ENCODE results near the gene PON2.
A peak's percentile ranks its signal among the peaks of the same experiment; 100 is the strongest.
"Not testable (repeated sequence)": the region's sequence is repeated elsewhere in the genome, so short reads cannot be mapped to it uniquely, and the experiment has no call there.

PON2 gene

GRCh38 chr7:95434557-95435421 lies at the start of gene PON2:
Gene PON2 (minus strand): TSS chr7:95435028. CDS start chr7:95434951, 77 bp downstream.
- peak in 1 of 2 donors; percentile 6 for DNase-seq (ENCODE audit: low read depth in 2 of 2)

GRCh38 chr7:95482424-95482823 lies 47.6 kb upstream of the PON2 start:
- no peak for DNase-seq (ENCODE audit: low read depth in 2 of 2)

GRCh38 chr7:95481271-95482165 lies 46.7 kb upstream of the PON2 start:
- no peak for DNase-seq (ENCODE audit: low read depth in 2 of 2)

DNA sequence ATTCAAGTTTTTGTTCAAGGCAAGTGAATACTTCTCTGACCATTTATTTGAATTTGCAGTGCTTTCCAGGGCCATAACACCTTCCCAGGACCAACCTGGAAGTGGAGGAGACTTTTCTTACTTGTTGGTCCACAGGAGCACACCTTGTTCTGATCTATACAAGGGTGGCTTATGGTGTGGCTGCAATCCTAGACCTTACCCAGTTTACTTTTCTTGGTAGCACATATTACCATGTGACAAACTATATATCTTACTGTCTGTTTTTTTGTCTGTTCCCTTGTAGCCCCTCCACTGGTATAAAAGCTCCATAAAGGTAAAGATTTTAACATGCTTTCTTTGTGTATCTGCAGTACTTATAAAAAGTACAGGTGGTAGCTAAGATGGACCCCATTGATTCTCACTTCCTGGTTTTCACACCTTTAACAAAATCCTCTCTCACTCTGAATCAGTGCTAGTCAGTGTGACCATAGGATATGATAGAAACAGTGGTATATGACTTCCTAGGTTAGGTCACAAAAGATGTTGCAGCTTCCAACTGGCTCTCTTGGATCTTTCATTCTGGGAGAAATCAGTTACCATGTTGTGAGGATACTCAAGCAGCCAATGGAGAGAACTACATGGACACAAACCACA lies 45.3 kb upstream of the PON2 start:
- no peak for DNase-seq (ENCODE audit: low read depth in 2 of 2)

DNA sequence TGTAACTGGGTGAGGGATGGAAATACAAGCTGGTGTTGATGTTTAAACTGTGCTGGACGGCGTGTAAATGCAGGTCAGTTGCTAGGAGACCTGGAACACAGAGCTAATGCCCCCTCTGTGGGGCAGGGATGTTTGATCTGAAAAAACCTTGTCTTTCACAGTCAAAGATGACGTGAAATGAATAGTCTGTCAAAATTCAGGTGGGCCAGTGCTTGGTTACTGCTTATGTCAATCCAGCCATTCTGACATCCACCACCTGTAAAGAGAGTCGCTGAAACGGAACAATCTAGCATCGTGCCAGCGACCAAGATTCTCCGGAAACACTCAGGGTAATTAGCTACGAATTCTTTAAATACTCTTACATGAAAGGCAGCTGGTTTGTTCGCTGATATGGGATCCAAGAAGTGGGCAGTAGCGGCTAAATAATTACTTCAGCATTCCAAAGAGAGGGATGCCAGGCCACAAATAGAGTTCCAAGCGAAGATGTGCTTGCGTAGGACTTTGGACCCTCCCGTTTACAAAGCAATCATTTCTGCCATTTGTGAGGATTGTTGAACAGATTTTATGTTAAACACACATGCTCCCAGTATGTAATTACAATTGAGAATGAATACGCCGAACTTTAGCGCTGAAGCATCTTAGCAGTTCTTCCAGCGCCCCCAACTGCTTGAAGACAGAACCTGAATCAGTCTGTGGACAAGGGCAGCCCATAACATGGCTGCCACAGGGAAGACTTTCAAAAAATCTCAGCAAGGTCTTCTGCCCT lies 43.6 kb upstream of the PON2 start:
- DNase-seq (ENCODE audit: low read depth in 2 of 2), result no peak

GRCh38 chr7:95476904-95477594 lies 42.2 kb upstream of the PON2 start:
- DNase-seq (ENCODE audit: low read depth in 2 of 2), result peak in 1 of 2 donors; percentile 9

- no peak for DNase-seq (ENCODE audit: low read depth in 2 of 2)
These were observed 41.4 kb upstream of the PON2 start for GRCh38 chr7:95476072-95476847.

GRCh38 chr7:95473276-95473985 lies 38.6 kb upstream of the PON2 start:
- DNase-seq (ENCODE audit: low read depth in 2 of 2), result no peak

DNA sequence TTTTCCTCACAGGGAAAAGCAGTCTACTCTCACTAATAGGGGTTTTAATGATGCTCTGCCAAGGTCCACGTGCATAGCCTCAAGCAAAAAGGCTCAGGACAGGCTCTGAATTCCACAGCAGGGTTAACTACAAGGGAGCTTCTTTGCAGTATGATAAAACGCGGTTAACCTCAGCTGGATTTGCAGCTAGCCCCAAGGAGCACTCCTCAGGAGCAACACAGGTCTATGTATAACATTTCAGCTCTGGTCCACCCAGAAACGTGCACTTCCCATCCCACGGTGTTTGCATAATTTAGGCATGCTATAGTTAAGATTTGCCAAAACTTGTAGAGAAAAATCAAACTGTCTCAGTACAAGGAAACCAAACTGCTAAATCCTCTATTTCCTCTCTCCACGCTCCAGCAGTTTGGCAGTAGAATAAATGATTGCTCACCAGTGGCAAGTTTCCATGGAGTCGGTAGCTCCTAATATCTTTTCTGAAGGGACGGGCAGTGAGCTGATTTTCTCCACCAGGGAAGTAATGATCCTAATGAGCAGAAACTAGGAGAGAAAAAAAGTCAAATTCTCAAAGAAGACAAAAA lies 37.8 kb upstream of the PON2 start:
- no peak for DNase-seq (ENCODE audit: low read depth in 2 of 2)

GRCh38 chr7:95471071-95471470 lies 36.2 kb upstream of the PON2 start:
- DNase-seq (ENCODE audit: low read depth in 2 of 2), result no peak

GRCh38 chr7:95470452-95470851 lies 35.6 kb upstream of the PON2 start:
- DNase-seq (ENCODE audit: low read depth in 2 of 2), result no peak

DNA sequence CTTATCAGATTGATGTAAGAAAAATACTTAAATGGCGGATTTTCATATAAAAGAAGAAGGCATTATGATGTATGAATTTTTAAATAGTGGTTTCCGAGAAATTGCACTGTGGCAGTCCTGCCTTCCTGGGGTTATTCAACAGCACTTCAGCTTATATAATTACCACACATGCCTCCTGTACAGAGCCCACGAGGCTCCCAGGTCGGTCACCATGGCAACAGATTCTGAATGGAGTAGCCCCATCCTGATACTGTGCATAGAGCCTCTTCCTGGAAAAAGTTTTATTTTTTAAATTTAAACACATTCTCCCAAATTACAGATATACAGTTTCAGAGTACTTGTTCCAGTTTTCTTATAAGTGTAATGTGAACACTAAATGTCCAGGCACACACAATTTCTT lies 35.0 kb upstream of the PON2 start:
- DNase-seq (ENCODE audit: low read depth in 2 of 2), result no peak

DNA sequence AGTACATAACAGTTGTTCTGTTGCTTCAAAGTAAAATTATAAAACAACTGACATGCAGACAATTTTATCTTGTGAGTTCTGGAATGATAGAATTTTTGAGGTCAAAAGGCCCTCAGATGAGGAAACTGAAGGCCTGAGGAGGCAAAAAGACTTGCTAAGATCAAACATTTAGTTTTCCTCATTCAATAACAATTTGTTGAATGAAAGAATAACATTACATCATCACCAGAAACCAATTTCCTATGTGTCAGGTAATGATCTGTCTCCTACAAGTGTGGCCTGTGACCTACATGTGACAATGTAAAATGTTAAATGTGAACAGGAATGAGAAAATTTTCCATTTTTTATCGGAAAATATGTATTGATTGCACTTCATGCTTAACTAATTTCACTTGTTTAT lies 34.4 kb upstream of the PON2 start:
- DNase-seq (ENCODE audit: low read depth in 2 of 2), result no peak

DNA sequence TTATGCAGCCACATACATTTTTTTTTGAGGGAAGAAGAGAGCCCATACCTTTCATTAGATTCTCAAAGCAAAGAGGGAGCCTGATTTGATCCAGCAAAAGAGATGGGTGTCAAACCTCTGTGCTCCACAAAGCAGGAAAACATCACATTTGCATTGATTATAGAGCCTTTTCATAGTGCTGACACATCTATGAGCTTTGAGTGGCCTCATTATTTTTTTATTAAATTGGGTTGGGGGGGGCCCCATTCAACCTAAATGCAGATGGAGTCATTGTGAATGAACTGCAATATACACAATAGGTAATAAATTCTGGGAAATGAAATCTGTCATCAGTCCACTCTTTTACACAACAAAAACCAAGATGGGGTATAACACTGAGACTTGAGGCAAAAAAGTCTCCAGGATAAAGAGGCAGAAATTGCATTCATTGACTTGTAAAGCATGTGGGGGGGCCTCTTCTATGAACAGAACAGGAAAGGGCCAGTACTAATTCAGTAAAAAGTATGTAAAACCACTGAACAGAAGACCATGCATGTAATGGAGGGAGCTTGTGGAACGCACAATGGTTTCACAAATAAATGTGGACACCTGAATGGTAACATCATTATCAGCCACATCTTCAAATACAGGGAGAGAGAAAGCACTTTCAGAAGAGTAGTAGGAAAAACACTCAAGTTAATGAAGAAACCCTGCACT lies 33.2 kb upstream of the PON2 start:
- DNase-seq (ENCODE audit: low read depth in 2 of 2), result no peak

DNA sequence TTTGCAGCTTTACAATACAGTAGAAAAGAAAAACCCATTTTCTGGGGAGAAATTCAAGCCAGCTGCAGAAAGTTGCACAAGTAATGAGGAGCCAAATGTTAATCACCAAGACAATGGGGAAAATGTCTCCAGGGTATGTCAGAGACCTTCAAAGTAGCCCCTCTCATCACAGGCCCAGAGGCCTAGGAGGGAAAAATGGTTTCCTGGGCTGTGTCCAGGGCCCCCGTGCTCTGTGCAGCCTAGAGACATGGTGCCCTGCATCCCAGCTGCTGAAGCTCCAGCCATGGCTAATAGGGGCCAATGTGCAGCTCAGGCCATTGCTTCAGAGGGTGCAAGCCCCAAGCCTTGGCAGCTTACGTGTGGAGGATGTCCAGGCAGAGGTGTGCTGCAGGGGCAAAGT lies 25.8 kb upstream of the PON2 start:
- DNase-seq (ENCODE audit: low read depth in 2 of 2), result not testable (repeated sequence)

DNA sequence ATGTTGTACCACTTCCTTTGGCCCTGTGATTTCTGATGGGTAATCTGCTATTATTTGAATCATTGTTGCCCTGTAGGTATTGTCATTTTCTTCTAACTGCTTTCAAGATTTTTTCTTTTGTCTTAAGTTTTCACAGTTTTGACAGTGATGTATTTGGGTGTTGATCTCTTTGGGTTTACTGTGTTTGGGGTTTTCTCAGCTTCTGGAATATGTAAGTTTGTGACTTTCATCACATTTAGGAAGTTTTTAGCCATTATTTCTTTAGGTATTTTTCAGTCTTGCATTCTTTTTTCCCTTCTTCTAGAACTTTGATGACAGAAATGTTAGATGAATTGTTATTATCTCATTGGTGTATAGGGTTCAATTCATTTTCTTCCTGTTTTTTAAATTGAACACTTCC lies 23.1 kb upstream of the PON2 start:
- DNase-seq (ENCODE audit: low read depth in 2 of 2), result no peak

DNA sequence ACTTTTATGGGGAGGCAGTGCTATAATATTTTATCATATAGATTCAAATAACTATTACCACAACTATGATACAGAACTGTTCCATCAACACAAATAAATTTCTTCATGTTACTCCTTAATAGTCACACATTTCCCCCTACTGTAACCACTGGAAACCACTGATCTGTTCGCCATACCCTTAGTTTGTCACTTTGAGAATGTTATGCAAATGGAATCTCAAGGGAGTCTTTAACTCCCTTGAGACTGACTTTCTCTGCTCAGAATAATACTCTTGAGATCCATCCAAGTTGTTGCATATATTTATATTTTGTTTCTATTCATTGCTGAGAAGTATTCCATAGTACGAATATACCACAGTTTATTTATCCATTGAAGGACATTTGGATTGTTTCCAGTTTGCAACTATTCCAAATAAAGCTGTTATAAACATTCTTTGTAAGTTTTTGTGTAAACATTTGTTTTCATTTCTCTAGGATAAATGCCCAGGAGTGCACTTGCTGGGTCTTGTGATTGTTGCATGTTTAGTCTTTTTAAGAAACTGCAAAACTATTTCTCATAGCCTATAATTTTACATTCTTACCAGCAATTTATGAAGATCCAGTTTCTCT lies 19.7 kb upstream of the PON2 start:
- DNase-seq (ENCODE audit: low read depth in 2 of 2), result no peak

DNA sequence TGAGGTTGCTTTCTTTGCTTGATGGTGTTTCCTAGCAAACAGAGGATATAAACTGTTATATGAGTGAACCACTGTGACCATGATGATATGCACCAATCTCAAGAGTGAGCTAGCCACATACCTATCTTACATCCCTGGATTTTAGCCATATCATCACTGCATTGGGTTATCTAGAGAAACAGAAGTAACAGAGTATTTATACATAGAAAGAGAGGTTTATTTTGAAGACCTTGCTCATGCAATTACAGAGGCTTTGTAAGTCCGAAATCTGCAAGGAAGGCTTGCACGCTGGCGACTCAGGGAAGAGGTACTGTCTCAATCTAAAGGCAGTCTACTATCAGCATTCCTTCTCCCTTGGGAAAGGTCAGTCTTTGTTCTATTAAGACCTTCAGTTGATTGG lies 11.8 kb upstream of the PON2 start:
- DNase-seq (ENCODE audit: low read depth in 2 of 2), result no peak

Data from stimulated activated CD8-positive, alpha-beta memory T cell treated with anti-CD3 and anti-CD28 coated beads, Interleukin-7, amount 100 ng/mL, for 1 hour (primary cell).